ENCODE measurements around the gene SLC9A2.

- TF ChIP-seq CTCF (IDR thresholded peaks at IDR 0.05 in 2 of 3, conservative IDR thresholded peaks at IDR 0.05 in 1 of 3; ENCODE audit: control insufficient read depth in 2 of 3, extremely low read depth in 1 of 3, insufficient read depth in 1 of 3, low read depth in 3 of 3, low read length in 3 of 3) = no peak
- TF ChIP-seq USF1 (IDR thresholded peaks at IDR 0.05; ENCODE audit: borderline replicate concordance, extremely low read length, insufficient read depth, low read depth, low read length) = no peak
- TF ChIP-seq REST (IDR thresholded peaks at IDR 0.05; ENCODE audit: low read depth, low read length) = no peak
- TF ChIP-seq NFIC (IDR thresholded peaks at IDR 0.05; ENCODE audit: low read depth, low read length) = no peak
- TF ChIP-seq POLR2AphosphoS5 (IDR thresholded peaks at IDR 0.05; ENCODE audit: low read length) = no peak
Observed at GRCh38 chr2:102593516-102593915, 25.8 kb upstream of the SLC9A2 start.

All from GM12878 (cell line).